UCSD-AML1 (cell line): ENCODE results near the gene ABCA8.
"Not testable (repeated sequence)": the region's sequence is repeated elsewhere in the genome, so short reads cannot be mapped to it uniquely, and the experiment has no call there.

Experiments
- DNase-seq: peaks from one replicate; lab custom pipeline; 2025; ENCODE audit not compliant: unreplicated experiment; lab: John Stamatoyannopoulos, UW

Gene ABCA8

GRCh38 chr17:68829211-68829610, 126.0 kb downstream of the ABCA8 start:
- no peak for DNase-seq

- no peak for DNase-seq
These were observed 130.5 kb downstream of the ABCA8 start for GRCh38 chr17:68824707-68825106.

GRCh38 chr17:68824185-68824584, 131.0 kb downstream of the ABCA8 start:
- DNase-seq, result not testable (repeated sequence)

- DNase-seq, result no peak
These were observed 132.4 kb downstream of the ABCA8 start for GRCh38 chr17:68822719-68823289.

- DNase-seq, result no peak
These were observed 133.1 kb downstream of the ABCA8 start for GRCh38 chr17:68821860-68822696.

GRCh38 chr17:68820825-68821481, 134.2 kb downstream of the ABCA8 start:
- DNase-seq, result no peak

GRCh38 chr17:68820476-68820824, 134.7 kb downstream of the ABCA8 start:
- DNase-seq, result no peak

- DNase-seq, result no peak
These were observed 135.7 kb downstream of the ABCA8 start for GRCh38 chr17:68819465-68819864.
